HepG2 (cell line): ENCODE measurements around the gene GRID1. TPM values are rescaled to one million over a fixed set of nuclear protein-coding genes. Genes with fewer than 3 reads are reported as not detected.

Source experiments
- CCDC6 ChIP-seq: sonication (generic); formaldehyde crosslinking; IDR thresholded peaks from 2 replicates; pipeline ENCODE4 v1.8.1; 2022; ENCODE audit warnings: mild to moderate bottlenecking, missing genetic modification reagents, moderate library complexity
- MTA3 ChIP-seq: sonication (generic); formaldehyde crosslinking; IDR thresholded peaks from 2 replicates; pipeline ENCODE4 v1.4.0; 2020; ENCODE audit warnings: missing genetic modification reagents
- POLR2AphosphoS5 ChIP-seq: IDR thresholded peaks from 2 replicates; pipeline ENCODE4 v1.6.1; 2012; ENCODE audit warnings: low read depth, low read length
- SALL1 ChIP-seq: sonication (generic); formaldehyde crosslinking; IDR thresholded peaks from 2 replicates; pipeline ENCODE4 v1.8.0; 2022; ENCODE audit warnings: mild to moderate bottlenecking, missing genetic modification reagents
- SP2 ChIP-seq: sonication (generic); formaldehyde crosslinking; IDR thresholded peaks from 2 replicates; pipeline ENCODE4 v1.5.1; 2020; ENCODE audit warnings: mild to moderate bottlenecking, missing genetic modification reagents
- ZMYM2 ChIP-seq: sonication (generic); formaldehyde crosslinking; IDR thresholded peaks from 2 replicates; pipeline ENCODE4 v1.8.0; 2022; ENCODE audit warnings: mild to moderate bottlenecking, missing genetic modification reagents
- ZNF224 ChIP-seq: sonication (generic); formaldehyde crosslinking; IDR thresholded peaks from 2 replicates; pipeline ENCODE4 v1.5.0; 2020; ENCODE audit warnings: mild to moderate bottlenecking, missing genetic modification reagents
- ZNF326 ChIP-seq: sonication (generic); formaldehyde crosslinking; IDR thresholded peaks from 2 replicates; pipeline ENCODE4 v1.4.0; 2020; ENCODE audit warnings: missing genetic modification reagents, borderline replicate concordance
- ZNF337 ChIP-seq: sonication (generic); formaldehyde crosslinking; IDR thresholded peaks from 2 replicates; pipeline ENCODE4 v1.5.1; 2020; ENCODE audit warnings: missing genetic modification reagents, low read depth, mild to moderate bottlenecking, borderline replicate concordance
- ZNF451 ChIP-seq: sonication (generic); formaldehyde crosslinking; IDR thresholded peaks from 2 replicates; pipeline ENCODE4 v1.5.0; 2020; ENCODE audit warnings: mild to moderate bottlenecking, missing genetic modification reagents
- ZNF530 ChIP-seq: sonication (generic); formaldehyde crosslinking; IDR thresholded peaks from 2 replicates; pipeline ENCODE4 v1.5.0; 2020; ENCODE audit warnings: low read depth, mild to moderate bottlenecking, missing genetic modification reagents
- ZNF670 ChIP-seq: sonication (generic); formaldehyde crosslinking; IDR thresholded peaks from 2 replicates; pipeline ENCODE4 v1.8.0; 2022; ENCODE audit warnings: mild to moderate bottlenecking, missing genetic modification reagents, borderline replicate concordance
- ZNF674 ChIP-seq: sonication (generic); formaldehyde crosslinking; IDR thresholded peaks from 2 replicates; pipeline ENCODE4 v1.5.0; 2020; ENCODE audit warnings: low read depth, mild to moderate bottlenecking, missing genetic modification reagents
- ZNF720 ChIP-seq: sonication (generic); formaldehyde crosslinking; IDR thresholded peaks from 2 replicates; pipeline ENCODE4 v1.4.0; 2020; ENCODE audit warnings: missing genetic modification reagents
- polyA plus RNA-seq, 8 experiments: library from polyadenylated mRNA; depleted of rRNA in 3 of 8; stranded (reverse) in 7 of 8; unstranded in 1 of 8; fragments of >200 nt; fragmentation: Illumina TruSeq in 4 of 8; extraction: Trizol in 4 of 8; gene quantifications; 2 replicates each; pipeline versions ENCODE4 v1.2.1 to v1.2.3, GENCODE V29; 2011 to 2016; ENCODE audit warnings: low read depth in 4 of 8, missing spikeins in 1 of 8, mixed read lengths in 1 of 8; ENCODE audit not compliant: insufficient read depth in 1 of 8
- total RNA-seq, 5 experiments: library from RNA; depleted of rRNA; stranded (reverse); fragments of >200 nt; fragmentation: Illumina TruSeq; extraction: Trizol; gene quantifications; 2 replicates each; pipeline ENCODE4 v1.2.3, GENCODE V29; 2016; ENCODE audit warnings: low read depth in 1 of 5
- TF ChIP-seq, protein P1 (sequence below): sonication (generic); formaldehyde crosslinking; IDR thresholded peaks from 2 replicates; pipeline ENCODE4 v1.5.0; 2020; ENCODE audit warnings: mild to moderate bottlenecking, missing genetic modification reagents, borderline replicate concordance
- TF ChIP-seq, protein P2 (sequence below): sonication (generic); formaldehyde crosslinking; IDR thresholded peaks from 2 replicates; pipeline ENCODE4 v1.5.0; 2020; ENCODE audit warnings: mild to moderate bottlenecking, missing genetic modification reagents, borderline replicate concordance

Gene GRID1
- total and polyA plus RNA-seq, 2 of the 13 experiments (the other 11 are each of a cell fraction or from before 2014, with no cell fraction given), result 0.05 TPM; not detected in 1

DNA sequence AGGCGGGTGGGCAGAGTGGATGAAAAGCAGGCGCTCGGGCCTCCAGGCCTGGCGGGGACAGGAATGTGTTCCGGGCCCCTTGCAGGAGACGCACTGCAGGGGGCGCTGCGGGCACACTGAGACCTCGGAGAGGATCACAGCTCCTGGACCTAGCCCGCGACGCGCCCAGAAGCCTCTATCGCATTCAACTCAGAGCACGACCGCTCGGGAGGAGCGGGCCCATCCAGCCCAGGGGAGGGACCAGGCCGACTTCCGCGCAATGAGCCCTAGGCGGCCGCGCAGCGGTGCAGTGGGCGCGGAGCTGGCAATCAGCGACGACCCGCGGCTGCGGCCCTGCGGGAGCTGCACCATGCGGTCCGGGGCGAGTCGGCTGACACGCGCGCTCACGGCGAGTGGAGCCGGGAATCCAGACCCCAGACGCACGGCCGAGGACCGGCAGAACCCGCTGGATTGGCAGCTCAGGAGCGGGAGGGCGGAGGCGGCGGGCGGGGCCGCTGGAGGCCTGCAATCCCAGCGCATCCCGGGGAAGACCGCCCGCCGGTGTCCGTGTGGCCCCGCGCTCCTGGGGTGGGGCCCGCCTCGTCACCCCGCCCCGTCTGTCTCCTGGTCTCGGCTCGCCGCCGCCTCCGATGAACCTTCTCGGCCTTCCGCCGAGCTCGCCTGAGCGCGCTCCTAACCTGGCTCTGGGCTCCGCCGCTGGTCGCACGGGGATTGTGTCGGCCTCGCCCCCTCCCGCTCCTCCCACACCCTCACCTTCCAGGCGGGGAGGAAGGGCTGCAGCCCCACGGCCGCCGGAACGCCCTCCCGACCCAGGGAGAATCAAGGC lies 33.5 kb upstream of the GRID1 start (continued):
- TF ChIP-seq, protein P1, sequence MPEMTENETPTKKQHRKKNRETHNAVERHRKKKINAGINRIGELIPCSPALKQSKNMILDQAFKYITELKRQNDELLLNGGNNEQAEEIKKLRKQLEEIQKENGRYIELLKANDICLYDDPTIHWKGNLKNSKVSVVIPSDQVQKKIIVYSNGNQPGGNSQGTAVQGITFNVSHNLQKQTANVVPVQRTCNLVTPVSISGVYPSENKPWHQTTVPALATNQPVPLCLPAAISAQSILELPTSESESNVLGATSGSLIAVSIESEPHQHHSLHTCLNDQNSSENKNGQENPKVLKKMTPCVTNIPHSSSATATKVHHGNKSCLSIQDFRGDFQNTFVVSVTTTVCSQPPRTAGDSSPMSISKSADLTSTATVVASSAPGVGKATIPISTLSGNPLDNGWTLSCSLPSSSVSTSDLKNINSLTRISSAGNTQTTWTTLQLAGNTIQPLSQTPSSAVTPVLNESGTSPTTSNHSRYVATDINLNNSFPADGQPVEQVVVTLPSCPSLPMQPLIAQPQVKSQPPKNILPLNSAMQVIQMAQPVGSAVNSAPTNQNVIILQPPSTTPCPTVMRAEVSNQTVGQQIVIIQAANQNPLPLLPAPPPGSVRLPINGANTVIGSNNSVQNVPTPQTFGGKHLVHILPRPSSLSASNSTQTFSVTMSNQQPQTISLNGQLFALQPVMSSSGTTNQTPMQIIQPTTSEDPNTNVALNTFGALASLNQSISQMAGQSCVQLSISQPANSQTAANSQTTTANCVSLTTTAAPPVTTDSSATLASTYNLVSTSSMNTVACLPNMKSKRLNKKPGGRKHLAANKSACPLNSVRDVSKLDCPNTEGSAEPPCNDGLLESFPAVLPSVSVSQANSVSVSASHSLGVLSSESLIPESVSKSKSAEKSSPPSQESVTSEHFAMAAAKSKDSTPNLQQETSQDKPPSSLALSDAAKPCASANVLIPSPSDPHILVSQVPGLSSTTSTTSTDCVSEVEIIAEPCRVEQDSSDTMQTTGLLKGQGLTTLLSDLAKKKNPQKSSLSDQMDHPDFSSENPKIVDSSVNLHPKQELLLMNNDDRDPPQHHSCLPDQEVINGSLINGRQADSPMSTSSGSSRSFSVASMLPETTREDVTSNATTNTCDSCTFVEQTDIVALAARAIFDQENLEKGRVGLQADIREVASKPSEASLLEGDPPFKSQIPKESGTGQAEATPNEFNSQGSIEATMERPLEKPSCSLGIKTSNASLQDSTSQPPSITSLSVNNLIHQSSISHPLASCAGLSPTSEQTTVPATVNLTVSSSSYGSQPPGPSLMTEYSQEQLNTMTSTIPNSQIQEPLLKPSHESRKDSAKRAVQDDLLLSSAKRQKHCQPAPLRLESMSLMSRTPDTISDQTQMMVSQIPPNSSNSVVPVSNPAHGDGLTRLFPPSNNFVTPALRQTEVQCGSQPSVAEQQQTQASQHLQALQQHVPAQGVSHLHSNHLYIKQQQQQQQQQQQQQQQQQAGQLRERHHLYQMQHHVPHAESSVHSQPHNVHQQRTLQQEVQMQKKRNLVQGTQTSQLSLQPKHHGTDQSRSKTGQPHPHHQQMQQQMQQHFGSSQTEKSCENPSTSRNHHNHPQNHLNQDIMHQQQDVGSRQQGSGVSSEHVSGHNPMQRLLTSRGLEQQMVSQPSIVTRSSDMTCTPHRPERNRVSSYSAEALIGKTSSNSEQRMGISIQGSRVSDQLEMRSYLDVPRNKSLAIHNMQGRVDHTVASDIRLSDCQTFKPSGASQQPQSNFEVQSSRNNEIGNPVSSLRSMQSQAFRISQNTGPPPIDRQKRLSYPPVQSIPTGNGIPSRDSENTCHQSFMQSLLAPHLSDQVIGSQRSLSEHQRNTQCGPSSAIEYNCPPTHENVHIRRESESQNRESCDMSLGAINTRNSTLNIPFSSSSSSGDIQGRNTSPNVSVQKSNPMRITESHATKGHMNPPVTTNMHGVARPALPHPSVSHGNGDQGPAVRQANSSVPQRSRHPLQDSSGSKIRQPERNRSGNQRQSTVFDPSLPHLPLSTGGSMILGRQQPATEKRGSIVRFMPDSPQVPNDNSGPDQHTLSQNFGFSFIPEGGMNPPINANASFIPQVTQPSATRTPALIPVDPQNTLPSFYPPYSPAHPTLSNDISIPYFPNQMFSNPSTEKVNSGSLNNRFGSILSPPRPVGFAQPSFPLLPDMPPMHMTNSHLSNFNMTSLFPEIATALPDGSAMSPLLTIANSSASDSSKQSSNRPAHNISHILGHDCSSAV (CRISPR knock-in tag), result no peak
- TF ChIP-seq CCDC6 (CRISPR knock-in tag) (peak; percentile 91), ZNF720 (CRISPR knock-in tag) (no peak), MTA3 (no peak), ZMYM2 (no peak; the same call in 1 of the 2 replicates), ZNF326 (CRISPR knock-in tag) (no peak), SALL1 (CRISPR knock-in tag) (peak; percentile 94), ZNF451 (CRISPR knock-in tag) (no peak), ZNF224 (CRISPR knock-in tag) (peak; percentile 70; the same call in 1 of the 2 replicates), ZNF530 (no peak), ZNF670 (CRISPR knock-in tag) (no peak; the same call in 1 of the 2 replicates), ZNF337 (CRISPR knock-in tag) (peak; percentile 81; the same call in 1 of the 2 replicates), SP2 (peak; percentile 25; the same call in 1 of the 2 replicates), POLR2AphosphoS5 (peak; percentile 54), ZNF674 (0 out of 2 replicates have a peak, but pooled peaks have one; percentile 3)
- TF ChIP-seq, protein P2, sequence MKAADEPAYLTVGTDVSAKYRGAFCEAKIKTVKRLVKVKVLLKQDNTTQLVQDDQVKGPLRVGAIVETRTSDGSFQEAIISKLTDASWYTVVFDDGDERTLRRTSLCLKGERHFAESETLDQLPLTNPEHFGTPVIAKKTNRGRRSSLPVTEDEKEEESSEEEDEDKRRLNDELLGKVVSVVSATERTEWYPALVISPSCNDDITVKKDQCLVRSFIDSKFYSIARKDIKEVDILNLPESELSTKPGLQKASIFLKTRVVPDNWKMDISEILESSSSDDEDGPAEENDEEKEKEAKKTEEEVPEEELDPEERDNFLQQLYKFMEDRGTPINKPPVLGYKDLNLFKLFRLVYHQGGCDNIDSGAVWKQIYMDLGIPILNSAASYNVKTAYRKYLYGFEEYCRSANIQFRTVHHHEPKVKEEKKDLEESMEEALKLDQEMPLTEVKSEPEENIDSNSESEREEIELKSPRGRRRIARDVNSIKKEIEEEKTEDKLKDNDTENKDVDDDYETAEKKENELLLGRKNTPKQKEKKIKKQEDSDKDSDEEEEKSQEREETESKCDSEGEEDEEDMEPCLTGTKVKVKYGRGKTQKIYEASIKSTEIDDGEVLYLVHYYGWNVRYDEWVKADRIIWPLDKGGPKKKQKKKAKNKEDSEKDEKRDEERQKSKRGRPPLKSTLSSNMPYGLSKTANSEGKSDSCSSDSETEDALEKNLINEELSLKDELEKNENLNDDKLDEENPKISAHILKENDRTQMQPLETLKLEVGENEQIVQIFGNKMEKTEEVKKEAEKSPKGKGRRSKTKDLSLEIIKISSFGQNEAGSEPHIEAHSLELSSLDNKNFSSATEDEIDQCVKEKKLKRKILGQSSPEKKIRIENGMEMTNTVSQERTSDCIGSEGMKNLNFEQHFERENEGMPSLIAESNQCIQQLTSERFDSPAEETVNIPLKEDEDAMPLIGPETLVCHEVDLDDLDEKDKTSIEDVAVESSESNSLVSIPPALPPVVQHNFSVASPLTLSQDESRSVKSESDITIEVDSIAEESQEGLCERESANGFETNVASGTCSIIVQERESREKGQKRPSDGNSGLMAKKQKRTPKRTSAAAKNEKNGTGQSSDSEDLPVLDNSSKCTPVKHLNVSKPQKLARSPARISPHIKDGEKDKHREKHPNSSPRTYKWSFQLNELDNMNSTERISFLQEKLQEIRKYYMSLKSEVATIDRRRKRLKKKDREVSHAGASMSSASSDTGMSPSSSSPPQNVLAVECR, result peak; percentile 86
